Stimulated activated CD8-positive, alpha-beta memory T cell treated with anti-CD3 and anti-CD28 coated beads, Interleukin-15, amount 100 ng/mL, for 48 hours (primary cell): ENCODE measurements around the gene MIPOL1.
"Not testable (repeated sequence)": the region's sequence is repeated elsewhere in the genome, so short reads cannot be mapped to it uniquely, and the experiment has no call there.

Source experiments
- DNase-seq, 2 donors: peaks; one replicate each; pipeline ENCODE4 v3.0.0-alpha.2; 2020; ENCODE audit warnings: low read depth in 2 of 2

Gene MIPOL1, protein sequence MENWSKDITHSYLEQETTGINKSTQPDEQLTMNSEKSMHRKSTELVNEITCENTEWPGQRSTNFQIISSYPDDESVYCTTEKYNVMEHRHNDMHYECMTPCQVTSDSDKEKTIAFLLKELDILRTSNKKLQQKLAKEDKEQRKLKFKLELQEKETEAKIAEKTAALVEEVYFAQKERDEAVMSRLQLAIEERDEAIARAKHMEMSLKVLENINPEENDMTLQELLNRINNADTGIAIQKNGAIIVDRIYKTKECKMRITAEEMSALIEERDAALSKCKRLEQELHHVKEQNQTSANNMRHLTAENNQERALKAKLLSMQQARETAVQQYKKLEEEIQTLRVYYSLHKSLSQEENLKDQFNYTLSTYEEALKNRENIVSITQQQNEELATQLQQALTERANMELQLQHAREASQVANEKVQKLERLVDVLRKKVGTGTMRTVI

DNA sequence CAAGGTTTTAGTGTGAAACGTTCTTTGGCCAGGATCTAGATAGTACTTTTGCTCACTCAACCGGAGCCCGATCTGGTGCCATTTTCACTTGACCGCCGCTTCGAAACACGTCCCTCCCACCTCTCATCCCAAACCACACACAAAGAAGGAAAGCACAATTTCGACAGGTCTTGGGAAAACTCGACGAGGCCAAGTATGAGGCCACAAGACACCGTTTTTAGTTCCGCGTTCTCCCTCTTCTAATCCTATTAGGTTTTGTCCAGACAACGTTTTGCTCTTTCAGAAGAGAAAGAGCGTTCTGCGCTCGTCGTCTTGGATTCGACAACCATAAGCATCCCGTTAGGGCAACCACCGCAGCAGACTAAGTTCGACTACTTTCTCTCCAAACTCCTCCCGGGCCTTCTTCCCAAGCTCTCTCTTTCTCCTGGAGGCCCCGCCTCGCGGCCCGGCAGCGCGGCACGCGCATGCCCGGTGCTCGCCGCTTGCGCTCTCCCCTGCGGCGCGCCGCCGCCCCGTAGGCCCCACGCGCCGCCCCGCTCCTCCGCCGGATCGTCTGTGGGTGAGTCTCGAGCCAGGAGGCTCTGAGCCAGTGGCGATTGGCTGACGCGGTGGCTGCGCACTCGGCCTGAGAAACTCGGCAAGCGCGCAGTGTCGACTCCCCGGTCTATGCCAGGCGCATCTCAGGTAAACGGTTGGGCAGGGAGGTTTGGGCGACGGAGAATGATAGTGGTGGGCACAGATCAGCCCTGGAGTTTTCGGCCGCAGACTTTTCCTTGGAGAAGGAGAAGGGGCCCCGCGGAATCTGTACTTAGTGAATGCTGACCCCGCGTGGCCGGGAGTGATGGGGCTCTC is at the start of gene MIPOL1:
TSS of gene MIPOL1 (plus strand) at position 517 of the 852 bp plus-strand sequence. CDS start 49,952 bp downstream, outside the sequence.
- peak; percentile 1 to 11 for DNase-seq

DNA sequence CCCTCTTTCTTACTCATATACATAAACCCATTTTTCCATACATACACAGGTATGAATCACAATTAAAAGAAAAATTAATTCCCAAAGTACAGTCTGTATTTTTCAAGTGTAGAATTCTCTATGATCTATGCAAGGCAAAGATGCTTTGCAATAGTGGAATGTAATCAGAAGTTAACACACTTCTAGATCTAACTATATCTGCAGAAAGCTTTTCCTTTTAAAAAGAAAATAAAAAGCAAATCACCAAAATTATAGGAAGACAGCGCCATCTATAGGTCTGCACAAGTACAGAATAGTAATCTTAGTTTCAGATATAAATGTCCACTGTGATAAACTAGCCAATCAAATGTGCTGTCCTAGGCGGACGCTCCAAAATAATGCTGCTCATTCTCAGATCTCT is 47.3 kb upstream of the MIPOL1 start:
- no peak for DNase-seq

DNA sequence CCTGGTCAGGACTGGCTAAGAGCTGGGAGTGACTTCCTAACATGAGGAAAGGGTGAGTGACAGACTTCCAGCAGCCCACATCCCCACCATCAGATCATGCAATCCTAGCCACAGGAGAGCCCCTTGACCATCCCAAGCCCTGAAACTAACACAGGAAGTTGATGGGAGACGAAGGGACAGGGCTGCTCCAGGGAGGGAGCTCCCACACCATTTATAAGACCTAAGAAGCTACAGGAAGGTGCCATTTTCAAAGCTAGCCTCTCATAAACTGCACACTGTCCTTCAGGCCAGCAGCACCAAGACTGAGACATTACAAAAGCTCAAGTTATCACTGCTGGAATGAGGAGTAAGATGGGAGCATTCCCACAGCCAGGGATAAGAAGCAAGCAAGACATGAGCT is 44.7 kb upstream of the MIPOL1 start:
- no peak for DNase-seq

DNA sequence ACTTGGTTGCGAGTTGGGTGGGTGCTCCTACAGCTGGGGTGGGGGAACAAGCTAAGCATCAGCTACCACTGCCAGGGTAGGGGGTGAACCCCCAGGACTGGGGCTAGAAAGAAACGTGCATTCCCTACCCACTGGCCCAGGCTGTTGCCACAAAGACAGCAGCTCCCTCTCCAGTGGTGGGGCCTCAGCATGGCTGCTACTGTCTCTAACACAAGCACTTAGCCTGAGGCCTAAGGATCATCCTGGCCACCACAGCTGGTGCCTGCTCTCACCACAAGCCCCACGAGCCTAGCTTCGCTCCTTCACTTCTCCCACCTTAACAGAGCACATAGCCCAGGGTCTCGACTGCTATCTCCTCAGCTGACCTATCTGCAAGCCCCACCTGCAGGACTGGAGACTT is 44.3 kb upstream of the MIPOL1 start:
- no peak for DNase-seq

DNA sequence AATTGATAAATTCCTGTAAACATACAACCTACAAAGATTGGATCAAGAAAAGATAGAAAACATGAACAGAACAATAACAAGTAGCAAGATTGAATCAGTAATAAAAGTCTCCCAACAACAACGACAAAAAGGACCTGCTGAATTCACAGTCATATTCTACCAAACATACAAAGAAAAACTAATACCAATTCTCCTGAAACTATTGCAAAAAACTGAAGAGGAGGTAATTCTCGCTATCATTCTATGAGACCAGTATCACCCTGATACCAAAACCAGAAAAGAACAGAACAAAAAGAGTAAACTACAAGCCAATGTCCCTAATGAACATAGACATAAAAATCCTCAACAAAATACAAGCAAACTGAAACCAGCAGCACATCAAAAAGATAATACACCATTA is 39.8 kb upstream of the MIPOL1 start:
- no peak for DNase-seq

DNA sequence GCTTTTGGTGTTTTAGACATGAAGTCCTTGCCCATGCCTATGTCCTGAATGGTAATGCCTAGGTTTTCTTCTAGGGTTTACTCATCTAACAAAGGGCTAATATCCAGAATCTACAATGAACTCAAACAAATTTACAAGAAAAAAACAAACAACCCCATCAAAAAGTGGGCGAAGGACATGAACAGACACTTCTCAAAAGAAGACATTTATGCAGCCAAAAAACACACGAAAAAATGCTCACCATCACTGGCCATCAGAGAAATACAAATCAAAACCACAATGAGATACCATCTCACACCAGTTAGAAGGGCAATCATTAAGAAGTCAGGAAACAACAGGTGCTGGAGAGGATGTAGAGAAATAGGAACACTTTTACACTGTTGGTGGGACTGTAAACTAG is 35.4 kb upstream of the MIPOL1 start:
- DNase-seq, result not testable (repeated sequence)

DNA sequence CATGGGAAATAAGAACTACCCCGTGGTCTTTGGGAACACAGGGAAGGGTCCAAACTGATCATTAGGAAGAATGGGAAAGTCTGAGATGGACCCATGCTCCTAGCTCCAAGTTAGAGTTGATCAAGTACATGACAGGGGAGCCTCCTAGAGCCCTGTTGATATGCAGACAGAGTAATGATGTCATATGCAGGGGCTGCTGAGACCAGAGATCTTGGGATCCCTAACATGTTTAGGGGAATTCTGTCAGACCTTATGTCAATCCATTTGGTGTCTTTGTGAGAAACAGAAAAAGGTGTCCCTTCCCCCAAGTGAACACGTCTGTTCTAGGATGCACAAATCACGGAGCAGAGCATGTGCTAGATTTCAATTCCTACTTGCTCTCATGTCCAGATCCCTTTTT is 31.9 kb upstream of the MIPOL1 start:
- no peak for DNase-seq

DNA sequence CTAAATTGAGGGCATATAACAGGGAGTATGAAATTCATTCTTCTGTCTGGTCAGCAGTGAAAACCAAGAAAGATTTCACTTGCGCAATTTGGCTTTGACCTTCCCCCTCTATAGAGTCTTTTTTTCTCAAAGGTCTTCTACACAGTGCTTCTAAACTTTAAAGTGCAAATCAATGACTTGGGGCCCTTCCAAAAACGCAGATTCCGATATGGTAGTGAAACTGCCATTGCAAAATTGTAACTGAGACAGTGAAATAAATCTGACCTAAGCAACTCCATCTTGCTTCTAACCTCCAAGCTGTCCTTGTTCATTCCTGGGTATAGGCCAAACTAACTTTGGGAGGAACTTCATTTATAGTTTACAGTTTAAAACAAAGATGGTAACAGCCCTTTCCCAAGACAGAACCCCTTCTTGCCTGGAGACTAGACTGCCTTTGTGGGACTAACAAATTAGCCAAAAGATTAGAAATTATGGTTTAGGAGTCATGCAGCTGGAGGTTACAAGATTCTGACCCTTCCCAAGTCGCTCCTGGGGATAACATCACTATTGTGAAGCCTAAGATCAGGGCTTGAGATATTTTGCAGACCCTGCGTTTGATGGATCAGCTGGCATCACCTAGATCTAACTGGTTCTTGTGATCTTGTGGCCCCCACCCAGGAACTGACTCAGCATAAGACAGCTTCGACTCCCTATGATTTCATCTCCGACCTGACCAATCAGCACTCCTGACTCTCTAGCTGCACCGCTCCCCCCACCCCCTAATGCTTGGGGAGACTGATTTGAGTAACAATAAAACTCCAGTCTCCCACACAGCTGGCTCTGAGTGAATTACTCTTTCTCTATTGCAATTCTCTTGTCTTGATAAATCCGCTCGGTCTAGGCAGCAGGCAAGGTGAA is 30.3 kb upstream of the MIPOL1 start:
- no peak for DNase-seq

DNA sequence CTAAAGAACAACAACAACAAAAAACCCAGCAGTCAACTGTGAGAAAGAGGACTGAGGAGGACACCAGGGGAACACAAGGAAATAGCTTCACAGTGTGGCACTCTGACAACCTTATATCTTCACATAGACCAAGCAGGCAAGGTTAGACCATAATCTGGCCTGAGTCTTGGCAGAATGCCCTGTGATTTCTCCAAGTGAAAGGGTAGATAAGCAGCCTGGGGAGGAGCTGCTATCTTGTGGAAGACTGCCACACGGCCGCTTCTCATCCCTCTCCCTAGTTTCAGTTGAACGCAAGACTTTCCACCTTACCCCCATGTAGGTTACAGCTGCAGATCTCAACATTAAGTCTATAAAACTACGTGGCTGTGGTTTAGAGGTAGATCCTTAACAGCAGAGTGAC is 29.0 kb upstream of the MIPOL1 start:
- DNase-seq, result no peak

DNA sequence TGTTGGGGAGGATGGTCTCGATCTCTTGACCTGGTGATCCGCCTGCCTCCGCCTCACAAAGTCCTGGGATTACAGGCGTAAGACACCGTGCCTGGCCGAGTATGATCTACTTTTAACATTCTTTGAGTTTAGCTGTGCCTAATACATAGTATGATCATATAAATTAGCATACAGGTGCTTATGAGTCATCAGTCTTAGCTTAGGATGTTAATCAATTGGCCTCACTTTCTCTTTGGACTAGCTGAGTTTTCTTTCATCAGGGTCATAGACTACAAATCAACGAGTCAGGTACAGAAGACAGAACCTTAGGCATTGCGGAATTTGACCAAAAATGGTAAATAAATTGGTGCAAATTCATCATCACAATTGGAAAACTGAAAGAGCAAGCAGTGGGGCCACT is 27.5 kb upstream of the MIPOL1 start:
- DNase-seq, result no peak

DNA sequence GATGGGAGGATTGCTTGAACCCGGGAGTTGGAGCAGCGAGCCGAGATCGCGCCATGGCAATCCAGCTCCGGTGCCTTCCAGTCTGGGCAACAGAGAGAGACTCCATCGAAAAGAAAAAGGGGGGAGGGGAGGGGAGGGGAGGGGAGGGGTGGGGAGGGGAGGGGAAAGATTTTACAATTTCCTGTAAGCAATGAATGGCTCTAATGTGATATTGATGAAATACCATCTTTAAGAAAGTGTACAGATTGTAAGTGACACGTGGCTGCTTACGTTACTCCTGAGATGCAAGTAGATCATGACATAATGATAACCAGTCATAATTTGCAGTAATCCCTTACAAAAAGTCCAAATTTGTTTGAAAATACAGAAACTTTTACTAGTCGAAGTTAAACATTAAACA is 26.7 kb upstream of the MIPOL1 start:
- no peak for DNase-seq

DNA sequence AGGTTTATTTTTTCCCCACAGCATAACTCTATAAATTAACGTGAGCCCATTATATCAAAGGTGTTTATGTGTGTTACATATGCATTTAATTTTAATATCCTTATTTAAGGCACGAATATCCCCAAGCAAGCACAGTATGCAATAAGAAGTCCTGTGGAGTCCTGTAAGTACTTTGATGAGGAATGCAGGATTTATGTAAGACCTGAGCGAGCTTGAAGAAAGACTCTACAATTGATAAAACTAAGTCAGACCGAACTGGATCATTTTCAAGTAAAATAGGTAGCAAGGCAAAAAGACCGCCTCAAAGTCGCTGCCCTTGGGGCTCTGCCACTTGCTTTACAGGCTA is 26.1 kb upstream of the MIPOL1 start:
- DNase-seq, result no peak

DNA sequence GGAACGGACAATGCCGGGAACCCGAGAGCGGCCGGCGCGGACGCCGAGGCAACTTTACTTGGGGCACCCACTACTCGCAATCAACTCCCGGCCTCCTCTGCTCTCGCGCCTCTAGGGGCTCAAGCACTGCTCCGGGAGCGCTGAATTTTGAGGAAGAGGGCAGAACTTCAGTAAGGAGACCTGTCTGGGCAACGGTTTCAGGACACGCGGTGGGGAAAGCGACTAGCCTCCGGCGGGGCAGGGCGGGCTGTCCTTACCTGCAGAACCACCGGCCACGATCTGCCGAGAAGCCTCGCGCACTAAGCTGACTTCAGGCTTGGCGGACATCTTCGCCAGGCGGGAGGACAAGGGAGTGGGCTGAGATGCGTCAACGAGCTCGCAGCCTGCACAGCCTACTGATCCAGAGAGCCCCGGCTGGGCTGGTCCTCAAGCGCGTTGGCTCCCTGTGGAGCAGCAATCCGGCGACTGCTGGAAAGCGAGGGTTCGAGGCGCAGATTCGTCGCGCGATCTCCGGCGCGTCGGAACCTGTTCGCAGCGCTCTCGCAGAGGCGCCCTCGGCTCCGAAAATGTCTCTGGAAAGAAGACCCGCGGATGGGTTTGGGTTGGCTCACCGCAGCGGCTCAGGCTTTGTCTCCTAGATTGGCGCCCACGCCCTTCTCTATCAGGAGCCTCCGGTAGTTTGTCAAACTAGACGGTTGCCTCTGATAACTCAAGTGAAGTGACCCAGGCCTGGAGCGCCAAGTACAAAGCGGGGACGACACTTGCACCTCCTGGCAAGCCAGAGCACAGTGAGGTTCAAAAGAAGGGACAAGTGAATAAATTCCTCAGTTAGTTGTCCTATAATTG is 25.5 kb upstream of the MIPOL1 start, which contains the start of gene SLC25A21:
TSS of gene SLC25A21 (minus strand) at position 583 of the 846 bp plus-strand sequence.
- DNase-seq, result no peak

DNA sequence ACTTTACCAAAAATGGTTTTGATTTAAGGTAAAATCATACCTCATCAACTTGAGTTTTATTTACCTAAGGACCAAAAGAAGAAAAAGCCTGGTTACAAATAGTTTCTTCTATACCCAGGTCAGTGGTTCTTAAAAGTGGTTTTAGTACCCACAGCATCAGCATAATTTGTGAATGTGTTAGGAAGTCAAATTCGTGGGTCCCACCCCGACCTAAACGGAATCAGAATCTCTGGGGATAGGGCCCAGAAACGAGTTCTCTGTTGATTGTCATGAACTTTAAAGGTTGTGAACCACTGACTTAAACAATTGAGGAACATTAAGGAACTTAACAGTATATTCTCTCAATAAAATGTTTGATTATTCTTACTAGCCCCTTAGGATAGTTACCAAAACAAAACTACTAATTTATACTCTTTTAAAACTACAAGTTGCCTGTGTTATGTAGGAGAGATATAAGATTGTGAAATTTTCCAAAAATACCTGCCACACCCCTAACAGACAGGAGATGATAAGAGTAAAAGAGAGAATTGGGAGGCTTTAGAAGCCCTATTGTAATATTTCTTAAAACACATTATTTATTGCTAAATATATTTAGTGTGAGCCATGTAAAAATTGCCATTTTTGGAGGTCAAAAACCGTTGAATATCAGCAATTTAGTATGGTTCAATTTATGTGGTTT is 24.7 kb upstream of the MIPOL1 start:
- DNase-seq, result no peak

DNA sequence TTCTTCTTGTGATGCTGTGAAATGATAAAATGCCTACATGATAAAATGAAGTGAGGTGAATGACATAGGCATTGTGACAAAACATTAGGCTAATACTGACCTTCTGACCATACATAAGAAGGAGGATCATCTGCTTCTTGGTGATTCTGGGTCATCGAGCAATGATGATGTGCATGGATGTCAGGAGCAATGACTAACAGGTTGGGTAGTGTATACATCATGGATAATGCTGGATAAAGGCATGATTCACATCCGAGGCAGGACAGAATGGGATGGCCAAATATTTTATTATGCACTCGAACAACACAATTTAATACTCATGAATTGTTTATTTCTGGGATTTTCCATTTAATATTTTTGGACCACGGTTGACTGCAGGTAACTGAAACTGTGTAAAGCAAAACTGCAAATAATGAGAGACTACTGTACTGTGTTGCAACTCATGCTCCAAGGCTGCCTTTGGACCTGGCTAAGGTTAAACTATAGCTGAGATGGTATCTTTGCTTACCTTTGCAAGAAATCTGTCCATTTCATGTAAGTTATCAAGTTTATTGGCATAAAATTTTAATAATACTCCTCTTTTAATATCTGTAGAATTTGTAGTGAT is 17.7 kb upstream of the MIPOL1 start:
- no peak for DNase-seq

DNA sequence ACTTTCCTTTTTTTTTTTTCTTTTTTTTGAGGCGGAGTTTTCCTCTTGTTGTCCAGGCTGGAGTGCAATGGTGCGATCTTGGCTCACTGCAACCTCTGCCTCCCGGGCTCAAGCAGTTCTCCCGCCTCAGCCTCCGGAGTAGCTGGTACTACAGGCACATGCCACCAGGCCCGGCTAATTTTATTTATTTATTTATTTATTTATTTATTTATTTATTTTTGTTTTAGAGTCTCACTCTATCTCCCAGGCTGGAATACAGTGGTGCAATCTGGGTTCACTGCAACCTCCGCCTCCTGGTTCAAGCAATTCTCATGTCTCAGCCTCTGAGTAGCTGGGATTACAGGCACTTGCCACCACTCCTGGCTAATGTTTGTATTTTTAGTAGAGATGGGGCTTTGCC is 16.9 kb upstream of the MIPOL1 start:
- DNase-seq, result not testable (repeated sequence)

DNA sequence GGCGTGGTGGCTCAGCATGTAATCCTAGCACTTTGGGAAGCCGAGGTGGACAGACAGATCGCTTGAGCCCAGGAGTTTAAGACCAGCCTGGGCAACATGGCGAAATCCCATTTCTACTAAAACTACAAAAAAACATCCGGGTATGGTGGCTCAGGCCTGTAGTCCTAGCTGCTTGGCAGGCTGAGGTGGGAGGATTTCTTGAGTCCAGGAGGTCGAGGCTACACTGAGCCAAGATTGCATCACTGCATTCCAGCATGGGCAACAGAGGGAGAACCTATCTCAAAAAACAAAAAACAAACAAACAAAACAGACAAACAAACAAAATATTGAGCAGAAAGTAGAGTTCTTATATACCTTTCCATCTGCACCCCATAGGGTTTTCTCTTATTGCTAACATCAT is 16.3 kb upstream of the MIPOL1 start:
- DNase-seq, result no peak

DNA sequence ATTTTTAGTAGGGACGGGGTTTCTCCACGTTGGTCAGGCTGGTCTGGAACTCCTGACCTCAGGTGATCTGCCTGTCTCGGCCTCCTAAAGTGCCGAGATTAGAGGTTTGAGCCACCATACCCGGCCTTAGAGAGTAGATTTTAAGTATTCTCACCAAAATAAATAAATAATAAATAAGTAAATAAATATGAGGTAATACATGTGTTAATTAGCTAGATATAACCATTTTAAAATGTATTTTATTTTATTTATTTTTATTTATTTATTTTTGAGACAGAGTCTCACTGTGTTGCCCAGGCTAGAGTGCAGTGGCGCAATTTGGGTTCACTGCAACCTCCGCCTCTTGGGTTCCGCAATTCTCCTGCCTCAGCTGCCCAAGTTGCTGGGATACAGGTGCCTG is 13.2 kb upstream of the MIPOL1 start:
- DNase-seq, result not testable (repeated sequence)

DNA sequence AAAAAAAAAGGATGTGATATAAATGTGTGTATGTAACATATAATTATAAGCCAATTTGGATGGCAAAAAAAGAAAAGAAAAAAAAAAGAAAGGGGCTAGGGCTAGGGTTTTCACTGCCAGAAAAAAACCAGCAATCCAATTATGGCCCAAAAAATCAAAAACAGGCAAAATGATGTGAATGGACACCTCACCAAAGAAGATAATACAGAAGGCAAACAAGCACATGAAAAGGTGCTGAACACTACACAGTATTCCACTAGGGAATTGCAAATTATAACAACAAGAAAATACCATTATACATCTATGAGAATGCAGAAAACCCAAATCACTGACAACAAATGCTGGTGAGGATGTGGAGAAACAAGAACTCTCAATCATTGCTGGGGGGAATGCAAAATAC is 12.1 kb upstream of the MIPOL1 start:
- DNase-seq, result no peak

DNA sequence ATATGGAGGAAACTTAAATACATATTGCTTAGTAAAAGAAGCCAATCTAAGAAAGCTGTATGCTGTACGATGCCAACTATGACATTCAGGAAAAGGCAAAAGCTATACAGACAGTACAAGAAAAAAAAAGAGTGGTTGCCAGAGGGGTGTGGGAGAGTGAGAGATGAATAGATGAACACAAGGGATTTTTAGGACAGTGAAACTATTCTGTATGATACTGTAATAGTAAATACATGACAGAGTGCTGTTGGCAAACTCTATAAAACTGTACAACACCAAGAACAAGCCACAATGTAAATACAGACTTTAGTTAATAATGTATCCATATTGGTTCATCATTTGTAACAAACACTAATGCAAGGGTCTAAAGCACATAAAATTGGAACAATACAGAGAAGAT is 10.9 kb upstream of the MIPOL1 start:
- DNase-seq, result no peak
